DND-41 (cell line): ENCODE results near the gene SLC6A17.
A peak's percentile ranks its signal among the peaks of the same experiment; 100 is the strongest.

Experiments
- ATAC-seq: fragments of 200-7000 bp; cut with Tn5 transposase; 3 replicates; pipeline ENCODE4 v1.9.1; 2021; ENCODE audit warnings: low read depth; ENCODE audit not compliant: insufficient read depth
- DNase-seq: peaks from one replicate; pipeline ENCODE4 v3.0.0-alpha.2; 2020
- H2AFZ ChIP-seq: 2 replicates; pipeline ENCODE4 v1.6.0; 2012; ENCODE audit warnings: low read depth, low read length
- H3K27ac ChIP-seq: 2 replicates; pipeline ENCODE4 v1.5.1; 2012; ENCODE audit warnings: low read length, inconsistent platforms
- H3K27me3 ChIP-seq: fragments of 200-600 bp; sonication (generic); 2 replicates; pipeline ENCODE4 v1.6.0; 2012; ENCODE audit warnings: low read length, mild to moderate bottlenecking, inconsistent platforms; ENCODE audit not compliant: insufficient read depth, poor library complexity
- H3K36me3 ChIP-seq: 2 replicates; pipeline ENCODE4 v1.5.1; 2012; ENCODE audit warnings: low read length, inconsistent platforms; ENCODE audit not compliant: insufficient read depth
- H3K4me1 ChIP-seq: 2 replicates; pipeline ENCODE4 v1.5.1; 2012; ENCODE audit warnings: mild to moderate bottlenecking, low read length; ENCODE audit not compliant: insufficient read depth
- H3K4me2 ChIP-seq: 2 replicates; pipeline ENCODE4 v1.6.0; 2012; ENCODE audit warnings: mild to moderate bottlenecking, moderate library complexity, low read length, inconsistent platforms; ENCODE audit not compliant: insufficient read depth
- H3K4me3 ChIP-seq, 2 experiments: fragments of 200-600 bp in 1 of 2; shearing (Covaris generic) in 1 of 2; 2 replicates each; pipeline ENCODE4 v1.5.1; 2012 to 2016; ENCODE audit warnings: inconsistent platforms in 2 of 2, low read length in 2 of 2, mild to moderate bottlenecking in 2 of 2, low read depth in 1 of 2, moderate library complexity in 1 of 2
- H3K79me2 ChIP-seq: 2 replicates; pipeline ENCODE4 v1.6.0; 2012; ENCODE audit warnings: low read length, inconsistent platforms; ENCODE audit not compliant: insufficient read depth
- H3K9ac ChIP-seq: 2 replicates; pipeline ENCODE4 v1.6.0; 2012; ENCODE audit warnings: low read depth, mild to moderate bottlenecking, inconsistent platforms, low read length, moderate library complexity
- H3K9me3 ChIP-seq: 2 replicates; pipeline ENCODE4 v1.5.1; 2012; ENCODE audit warnings: low read length, moderate library complexity, mild to moderate bottlenecking, inconsistent platforms; ENCODE audit not compliant: insufficient read depth, severe bottlenecking
- H4K20me1 ChIP-seq: 2 replicates; pipeline ENCODE4 v1.6.0; 2012; ENCODE audit warnings: low read length; ENCODE audit not compliant: insufficient read depth
- EZH2 ChIP-seq: IDR thresholded peaks from 3 replicates; pipeline ENCODE4 v1.6.1; 2012; ENCODE audit warnings: borderline replicate concordance, low read depth, mild to moderate bottlenecking, moderate library complexity, low read length, inconsistent platforms; ENCODE audit not compliant: severe bottlenecking
- TF ChIP-seq, protein P1 (sequence below): IDR thresholded peaks from 2 replicates; pipeline ENCODE4 v1.5.1; 2012; ENCODE audit warnings: borderline replicate concordance, low read length, moderate library complexity, mild to moderate bottlenecking; ENCODE audit not compliant: poor library complexity, severe bottlenecking; ENCODE audit errors: extremely low read depth

The SLC6A17 gene

DNA sequence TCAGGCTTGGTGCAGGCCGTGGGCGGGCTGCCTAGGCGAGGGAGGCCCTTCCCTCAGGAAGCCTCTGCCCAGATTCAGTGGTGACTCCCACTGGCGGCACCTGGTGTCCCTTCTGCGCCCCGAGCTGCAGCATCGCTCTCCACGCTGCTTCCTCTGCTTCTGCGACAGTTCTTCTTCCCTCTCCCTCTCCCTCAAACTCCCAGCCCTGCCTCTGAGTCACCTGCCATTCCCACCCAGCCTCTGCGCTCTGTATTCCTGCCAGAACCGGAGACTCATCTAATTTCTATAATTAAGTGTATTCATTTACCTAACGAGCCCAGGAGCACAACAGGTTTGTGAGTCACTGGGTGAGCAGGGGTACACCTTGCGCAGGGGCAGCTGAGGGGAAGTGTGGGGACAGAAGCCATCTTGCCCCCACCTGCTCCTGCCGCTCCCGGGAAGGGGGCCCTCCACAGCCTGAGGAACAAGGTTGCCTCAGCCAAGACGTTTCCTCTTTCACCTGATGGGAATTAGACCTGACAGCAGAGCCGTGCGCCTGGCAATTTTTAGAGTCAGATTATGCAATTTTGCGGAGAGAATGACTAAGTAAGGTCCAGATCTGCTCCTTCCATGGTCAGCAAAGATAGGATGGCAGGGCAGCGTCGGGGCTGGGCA lies 79.2 kb downstream of the SLC6A17 start:
- Histone ChIP-seq H3K79me2 (no peaks in the 10 kb centered on the region), H2AFZ (no peak overlapping the region), H3K4me2 (no peak overlapping the region), H4K20me1 (peaks cover 27% of the 10 kb centered on the region), H3K27me3 (no peaks in the 10 kb centered on the region), H3K27ac (no peak overlapping the region), H3K4me3 (no peak overlapping the region), H3K36me3 (peaks cover 72% of the 10 kb centered on the region), H3K9ac (no peak overlapping the region), H3K4me1 (no peaks in the 10 kb centered on the region), H3K9me3 (no peaks in the 10 kb centered on the region)
- no peak for DNase-seq
- TF ChIP-seq, protein P1, sequence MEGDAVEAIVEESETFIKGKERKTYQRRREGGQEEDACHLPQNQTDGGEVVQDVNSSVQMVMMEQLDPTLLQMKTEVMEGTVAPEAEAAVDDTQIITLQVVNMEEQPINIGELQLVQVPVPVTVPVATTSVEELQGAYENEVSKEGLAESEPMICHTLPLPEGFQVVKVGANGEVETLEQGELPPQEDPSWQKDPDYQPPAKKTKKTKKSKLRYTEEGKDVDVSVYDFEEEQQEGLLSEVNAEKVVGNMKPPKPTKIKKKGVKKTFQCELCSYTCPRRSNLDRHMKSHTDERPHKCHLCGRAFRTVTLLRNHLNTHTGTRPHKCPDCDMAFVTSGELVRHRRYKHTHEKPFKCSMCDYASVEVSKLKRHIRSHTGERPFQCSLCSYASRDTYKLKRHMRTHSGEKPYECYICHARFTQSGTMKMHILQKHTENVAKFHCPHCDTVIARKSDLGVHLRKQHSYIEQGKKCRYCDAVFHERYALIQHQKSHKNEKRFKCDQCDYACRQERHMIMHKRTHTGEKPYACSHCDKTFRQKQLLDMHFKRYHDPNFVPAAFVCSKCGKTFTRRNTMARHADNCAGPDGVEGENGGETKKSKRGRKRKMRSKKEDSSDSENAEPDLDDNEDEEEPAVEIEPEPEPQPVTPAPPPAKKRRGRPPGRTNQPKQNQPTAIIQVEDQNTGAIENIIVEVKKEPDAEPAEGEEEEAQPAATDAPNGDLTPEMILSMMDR, result no peak
- no peak for TF ChIP-seq EZH2
- ATAC-seq, result no peak

DNA sequence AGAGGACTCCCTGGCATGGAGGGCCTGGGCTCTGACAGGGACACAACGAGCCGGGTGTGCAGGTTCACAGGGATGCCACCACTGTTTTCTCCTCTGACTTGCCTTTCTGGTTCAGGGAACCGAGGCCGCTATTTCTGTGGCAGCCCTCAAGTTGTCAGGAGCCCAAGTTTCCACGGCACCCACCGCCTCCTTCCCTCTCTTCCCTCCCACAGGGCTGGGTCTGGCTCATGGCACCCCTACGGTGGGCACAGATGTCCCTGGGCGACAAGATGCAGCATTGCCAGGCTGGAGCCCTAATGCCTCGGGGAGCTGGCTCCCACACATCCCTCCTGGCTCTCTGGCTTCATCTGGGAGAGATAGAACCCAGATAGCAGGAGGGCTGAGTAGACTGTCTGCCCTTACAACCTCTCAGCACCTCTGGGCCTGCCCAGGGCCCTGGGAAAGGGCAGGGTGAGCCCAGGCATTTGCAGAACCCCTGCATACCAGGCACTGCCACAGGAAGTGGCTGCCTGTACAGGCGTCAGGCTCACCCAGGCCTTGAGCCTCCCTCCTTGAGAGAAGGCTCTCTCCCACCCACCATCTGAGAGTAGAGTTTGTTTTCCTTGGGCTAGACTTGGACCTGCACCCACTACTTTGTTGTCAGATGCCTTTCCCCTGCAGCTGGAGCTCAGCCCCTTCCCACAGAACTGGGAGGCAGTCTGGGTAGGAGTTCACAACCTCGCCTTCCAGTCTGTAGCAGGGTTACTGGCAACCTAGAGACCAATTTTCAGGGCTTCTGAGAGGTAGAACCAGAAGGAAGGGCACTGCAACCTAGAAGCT lies 80.3 kb downstream of the SLC6A17 start:
- DNase-seq, result no peak
- ATAC-seq, result peak; percentile 41; the same call in 1 of the 3 replicates
- Histone ChIP-seq H3K4me2 (no peak overlapping the region), H4K20me1 (peaks cover 21% of the 10 kb centered on the region), H3K9ac (no peak overlapping the region), H3K79me2 (no peaks in the 10 kb centered on the region), H3K4me1 (no peaks in the 10 kb centered on the region), H2AFZ (no peak overlapping the region), H3K9me3 (no peaks in the 10 kb centered on the region), H3K27ac (no peak overlapping the region), H3K4me3 (no peak overlapping the region), H3K36me3 (peaks cover 73% of the 10 kb centered on the region), H3K27me3 (no peaks in the 10 kb centered on the region)
- TF ChIP-seq, protein P1, result no peak
- no peak for TF ChIP-seq EZH2

DNA sequence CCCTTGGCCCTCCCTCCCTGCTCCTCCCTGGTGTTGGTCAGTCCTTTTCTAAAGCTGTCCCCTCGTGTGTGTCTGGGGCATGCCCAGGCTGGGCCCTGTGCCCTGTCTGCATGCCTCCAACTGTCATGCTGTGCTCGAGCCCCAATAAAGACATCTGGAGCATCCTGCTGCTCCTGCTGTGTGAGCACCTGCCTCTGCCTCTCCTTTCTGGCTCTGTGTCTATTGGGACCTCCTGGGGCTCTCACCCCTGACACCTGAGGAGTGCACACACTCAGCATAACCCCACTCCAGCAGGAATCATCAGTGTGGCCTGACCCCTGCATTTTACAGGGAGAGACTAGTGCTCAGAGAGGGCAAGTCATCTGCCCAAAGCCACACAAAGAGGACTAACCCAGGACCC lies 83.6 kb downstream of the SLC6A17 start:
- peaks cover 10% of the 10 kb centered on the region for H4K20me1 ChIP-seq
- H3K27ac ChIP-seq, result no peak overlapping the region
- peaks cover 58% of the 10 kb centered on the region for H3K36me3 ChIP-seq
- H3K9ac ChIP-seq, result no peak overlapping the region
- H3K4me1 ChIP-seq, result no peaks in the 10 kb centered on the region
- no peak overlapping the region for H3K4me3 ChIP-seq
- ATAC-seq (no peak), DNase-seq (no peak)
- H3K27me3 ChIP-seq, result no peaks in the 10 kb centered on the region
- no peaks in the 10 kb centered on the region for H3K79me2 ChIP-seq
- H3K9me3 ChIP-seq, result no peaks in the 10 kb centered on the region
- no peak overlapping the region for H2AFZ ChIP-seq
- TF ChIP-seq, protein P1, result no peak
- no peak for TF ChIP-seq EZH2
- H3K4me2 ChIP-seq, result no peak overlapping the region
